HUES6 (cell line): ENCODE data around the gene PLIN5.

ENCODE experiments used
- H3K27ac ChIP-seq: 2 replicates; pipeline ENCODE4 v1.7.0; 2013; ENCODE audit warnings: low read depth, mild to moderate bottlenecking, low read length, inconsistent platforms
- H3K27me3 ChIP-seq: 2 replicates; pipeline ENCODE4 v1.6.1; 2013; ENCODE audit warnings: low read length; ENCODE audit not compliant: control insufficient read depth, insufficient read depth
- H3K36me3 ChIP-seq: 2 replicates; pipeline ENCODE4 v1.6.1; 2013; ENCODE audit warnings: low read length; ENCODE audit not compliant: control insufficient read depth, insufficient read depth
- H3K4me1 ChIP-seq: 2 replicates; pipeline ENCODE4 v1.6.1; 2013; ENCODE audit warnings: low read length; ENCODE audit not compliant: control insufficient read depth, insufficient read depth
- H3K4me3 ChIP-seq: 2 replicates; pipeline ENCODE4 v1.5.1; 2013; ENCODE audit warnings: low read depth, low read length
- H3K9ac ChIP-seq: one replicate; pipeline ENCODE4 v1.6.1; 2013; ENCODE audit warnings: mild to moderate bottlenecking, low read length
- H3K9me3 ChIP-seq: 2 replicates; pipeline ENCODE4 v1.6.1; 2013; ENCODE audit warnings: low read depth, low read length; ENCODE audit not compliant: control insufficient read depth, insufficient read depth

PLIN5 gene

DNA sequence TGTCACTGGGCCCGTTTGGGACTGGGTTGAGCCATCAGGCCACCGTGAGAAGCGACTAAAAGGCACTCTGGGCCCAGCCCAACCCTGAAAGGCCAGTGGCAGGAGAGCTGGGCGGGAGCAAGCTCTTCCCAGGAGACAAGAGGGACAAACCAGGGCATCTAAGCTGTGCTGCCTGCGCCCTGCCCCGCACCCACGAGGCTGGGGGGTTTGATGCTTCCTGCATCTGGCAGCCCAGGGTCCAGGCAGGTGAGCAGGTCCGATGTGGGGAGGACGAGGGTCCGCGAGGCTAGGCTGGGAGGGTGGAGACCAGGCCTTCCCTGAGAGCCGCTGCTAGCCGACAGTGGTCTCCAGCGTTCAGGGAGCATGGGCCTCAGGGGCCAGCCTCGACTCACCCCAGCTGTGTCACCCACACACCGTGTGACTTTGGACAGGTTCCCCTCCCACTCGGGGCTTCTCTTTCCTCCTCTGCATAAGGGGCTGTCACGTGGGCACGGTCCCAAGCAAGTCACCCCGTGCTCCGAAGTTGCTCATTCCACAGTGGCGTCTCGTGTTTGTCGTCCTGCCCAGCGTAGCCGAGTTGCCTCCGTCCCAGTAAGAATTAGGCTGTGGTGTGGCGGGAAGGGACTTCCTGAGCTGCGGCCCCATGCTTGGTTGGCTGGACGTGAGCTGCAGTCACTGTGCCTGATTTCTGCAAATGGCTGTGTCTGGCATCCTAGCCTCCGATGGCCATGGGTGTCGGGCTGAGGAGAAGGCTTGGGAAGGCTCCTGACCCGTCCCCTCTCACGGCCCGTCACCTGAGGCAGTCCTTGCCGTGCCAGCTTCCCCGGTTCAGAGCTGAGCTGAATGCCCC, 32.5 kb downstream of the PLIN5 start:
- Histone ChIP-seq H3K4me1 (no peaks in the 10 kb centered on the region), H3K27me3 (no peaks in the 10 kb centered on the region), H3K4me3 (no peak overlapping the region), H3K9ac (no peak overlapping the region), H3K27ac (no peak overlapping the region), H3K9me3 (no peaks in the 10 kb centered on the region), H3K36me3 (peaks cover 83% of the 10 kb centered on the region)

DNA sequence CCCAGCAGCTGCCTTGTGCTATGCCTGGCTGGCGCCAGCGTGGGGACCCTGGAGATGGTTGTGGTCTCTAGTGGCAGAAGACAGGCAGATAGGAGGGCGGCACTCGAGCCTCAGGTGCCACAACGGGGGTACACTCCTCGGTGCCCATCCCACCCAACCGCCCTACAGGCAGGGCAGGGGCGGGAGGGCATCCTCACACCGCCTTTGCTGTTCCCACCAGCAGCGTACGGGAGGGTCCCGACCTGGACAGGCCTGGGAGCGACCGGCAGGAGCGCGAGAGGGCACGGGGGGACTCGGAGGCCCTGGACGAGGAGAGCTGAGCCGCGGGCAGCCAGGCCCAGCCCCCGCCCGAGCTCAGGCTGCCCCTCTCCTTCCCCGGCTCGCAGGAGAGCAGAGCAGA, 33.3 kb downstream of the PLIN5 start:
- Histone ChIP-seq H3K36me3 (peaks cover 83% of the 10 kb centered on the region), H3K9ac (no peak overlapping the region), H3K4me1 (no peaks in the 10 kb centered on the region)

DNA sequence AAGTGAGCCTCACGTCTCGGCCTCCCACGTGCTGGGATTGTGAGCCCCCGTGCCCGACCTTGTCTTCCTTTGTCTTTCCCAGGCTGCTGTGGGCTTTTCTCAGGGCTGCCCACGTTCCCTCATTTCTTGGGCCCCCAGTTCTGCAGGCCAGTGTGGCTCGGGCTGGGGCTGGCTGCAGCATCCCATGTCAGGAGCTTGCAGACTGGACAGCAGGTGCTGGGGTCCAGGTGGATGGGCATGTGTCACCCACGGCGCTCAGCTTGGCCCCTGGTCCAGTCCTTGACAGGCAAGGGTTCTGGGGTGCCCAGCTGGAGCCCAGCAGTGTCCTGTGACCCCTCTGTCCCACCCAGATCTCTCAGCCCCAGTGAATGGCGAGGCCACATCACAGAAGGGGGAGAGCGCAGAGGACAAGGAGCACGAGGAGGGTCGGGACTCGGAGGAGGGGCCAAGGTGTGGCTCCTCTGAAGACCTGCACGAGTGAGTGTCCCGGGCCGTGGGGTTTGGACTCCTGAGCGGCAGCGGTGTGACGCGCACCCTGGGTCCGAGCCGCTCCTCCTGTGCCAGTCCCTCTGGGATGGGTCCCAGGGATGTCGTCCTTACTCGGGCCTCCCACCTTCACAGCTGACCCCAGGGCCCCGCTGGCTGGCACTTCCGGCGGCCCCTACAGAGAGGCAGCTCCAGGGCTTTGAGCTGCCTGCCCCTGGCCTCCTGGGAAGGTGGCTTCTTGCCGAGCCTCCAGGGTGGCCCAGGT, 34.0 kb downstream of the PLIN5 start:
- no peaks in the 10 kb centered on the region for H3K4me1 ChIP-seq
- H3K27ac ChIP-seq, result no peak overlapping the region
- H3K36me3 ChIP-seq, result peaks cover 88% of the 10 kb centered on the region
- H3K9ac ChIP-seq, result no peak overlapping the region
- no peak overlapping the region for H3K4me3 ChIP-seq
- H3K9me3 ChIP-seq, result no peaks in the 10 kb centered on the region
- no peaks in the 10 kb centered on the region for H3K27me3 ChIP-seq

More for the DNA sequence above, 33.3 kb downstream of the PLIN5 start:
- Histone ChIP-seq H3K27ac (no peak overlapping the region), H3K9me3 (no peaks in the 10 kb centered on the region), H3K27me3 (no peaks in the 10 kb centered on the region), H3K4me3 (no peak overlapping the region)

DNA sequence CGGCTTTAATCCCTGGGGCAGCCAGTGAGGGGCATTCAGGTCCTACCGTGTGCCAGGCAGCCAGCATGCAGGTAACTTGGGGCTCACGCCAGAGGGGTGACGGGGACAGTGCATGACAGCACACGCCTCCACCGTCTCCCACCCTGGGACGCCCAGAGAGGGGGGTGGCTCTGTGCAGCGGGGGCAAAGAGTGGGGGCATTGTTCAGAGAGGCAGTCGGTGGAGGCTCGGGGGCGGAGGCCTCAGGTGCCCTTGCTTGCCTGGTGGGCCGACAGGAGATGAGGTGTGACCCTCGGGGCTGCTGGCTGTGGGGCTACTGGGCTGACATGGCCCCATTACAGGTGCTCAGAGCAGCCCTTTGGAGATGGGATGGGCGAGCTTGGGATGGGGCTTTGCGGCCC, 35.2 kb downstream of the PLIN5 start:
- no peaks in the 10 kb centered on the region for H3K9me3 ChIP-seq
- no peak overlapping the region for H3K4me3 ChIP-seq
- H3K27ac ChIP-seq, result no peak overlapping the region
- H3K27me3 ChIP-seq, result no peaks in the 10 kb centered on the region
- no peaks in the 10 kb centered on the region for H3K4me1 ChIP-seq
- H3K36me3 ChIP-seq, result peaks cover 86% of the 10 kb centered on the region
- H3K9ac ChIP-seq, result no peak overlapping the region

DNA sequence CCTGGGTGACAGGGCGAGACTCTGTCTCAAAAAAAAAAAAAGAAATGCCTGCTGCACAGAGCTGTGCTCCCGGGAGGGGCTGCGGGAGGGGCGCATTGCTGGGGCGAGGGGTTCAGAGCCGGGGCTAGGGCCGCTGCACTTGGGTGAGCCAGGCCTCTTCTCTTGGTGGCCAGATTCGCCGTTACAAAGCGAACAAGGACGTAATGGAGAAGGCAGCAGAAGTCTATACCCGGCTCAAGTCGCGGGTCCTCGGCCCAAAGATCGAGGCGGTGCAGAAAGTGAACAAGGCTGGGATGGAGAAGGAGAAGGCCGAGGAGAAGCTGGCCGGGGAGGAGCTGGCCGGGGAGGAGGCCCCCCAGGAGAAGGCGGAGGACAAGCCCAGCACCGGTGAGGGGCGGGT, 35.7 kb downstream of the PLIN5 start:
- no peaks in the 10 kb centered on the region for H3K9me3 ChIP-seq
- peaks cover 86% of the 10 kb centered on the region for H3K36me3 ChIP-seq
- no peaks in the 10 kb centered on the region for H3K4me1 ChIP-seq
- no peaks in the 10 kb centered on the region for H3K27me3 ChIP-seq
- H3K27ac ChIP-seq, result no peak overlapping the region
- no peak overlapping the region for H3K9ac ChIP-seq
- H3K4me3 ChIP-seq, result no peak overlapping the region

DNA sequence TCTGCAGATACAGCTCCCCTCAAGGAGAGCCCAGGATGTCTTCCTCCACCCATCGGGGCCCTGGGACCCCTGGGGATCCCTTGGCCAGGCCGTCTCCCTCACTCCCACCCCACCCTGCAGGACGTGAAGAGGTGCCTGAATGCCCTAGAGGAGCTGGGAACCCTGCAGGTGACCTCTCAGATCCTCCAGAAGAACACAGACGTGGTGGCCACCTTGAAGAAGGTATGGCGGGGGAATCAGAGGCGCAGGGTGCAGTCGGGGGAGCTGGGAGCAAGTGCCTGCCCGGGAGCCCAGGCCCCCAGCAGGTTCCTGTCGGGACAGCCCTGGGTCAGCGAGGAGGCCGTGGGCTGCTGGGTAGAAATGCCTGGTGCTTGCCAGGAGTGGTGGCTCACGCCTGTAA, 36.3 kb downstream of the PLIN5 start:
- Histone ChIP-seq H3K9ac (no peak overlapping the region), H3K4me3 (no peak overlapping the region), H3K4me1 (no peaks in the 10 kb centered on the region), H3K27me3 (no peaks in the 10 kb centered on the region), H3K9me3 (no peaks in the 10 kb centered on the region), H3K36me3 (peaks cover 88% of the 10 kb centered on the region), H3K27ac (no peak overlapping the region)

DNA sequence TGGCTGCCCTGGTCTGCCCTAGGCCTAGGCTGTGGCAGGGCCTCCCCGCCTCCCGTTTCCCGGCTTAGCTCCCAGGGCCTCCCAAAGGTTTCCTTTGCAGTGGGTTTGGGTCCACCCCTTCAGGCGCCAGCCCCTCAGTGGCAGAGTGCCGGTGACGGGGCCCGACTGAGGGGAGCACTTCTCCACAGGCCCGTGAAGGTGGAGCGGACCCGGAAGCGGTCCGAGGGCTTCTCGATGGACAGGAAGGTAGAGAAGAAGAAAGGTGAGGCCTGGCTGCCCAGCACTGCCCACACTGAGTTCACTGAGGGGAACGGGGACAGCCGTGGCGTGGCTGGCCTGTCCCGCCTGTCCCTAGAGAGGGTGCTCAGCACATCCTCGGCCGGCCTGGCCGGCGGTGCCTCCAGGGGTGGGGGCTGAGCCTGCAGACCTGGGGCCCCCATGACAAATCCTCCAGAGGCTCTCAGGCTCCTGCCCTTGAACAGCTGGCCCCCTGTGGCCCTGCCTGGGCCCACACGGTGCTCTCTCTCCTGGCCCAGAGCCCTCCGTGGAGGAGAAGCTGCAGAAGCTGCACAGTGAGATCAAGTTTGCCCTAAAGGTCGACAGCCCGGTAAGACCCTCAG, 37.1 kb downstream of the PLIN5 start:
- Histone ChIP-seq H3K4me1 (no peaks in the 10 kb centered on the region), H3K36me3 (peaks cover 89% of the 10 kb centered on the region), H3K27me3 (no peaks in the 10 kb centered on the region), H3K4me3 (no peak overlapping the region), H3K9me3 (no peaks in the 10 kb centered on the region), H3K27ac (no peak overlapping the region), H3K9ac (no peak overlapping the region)

DNA sequence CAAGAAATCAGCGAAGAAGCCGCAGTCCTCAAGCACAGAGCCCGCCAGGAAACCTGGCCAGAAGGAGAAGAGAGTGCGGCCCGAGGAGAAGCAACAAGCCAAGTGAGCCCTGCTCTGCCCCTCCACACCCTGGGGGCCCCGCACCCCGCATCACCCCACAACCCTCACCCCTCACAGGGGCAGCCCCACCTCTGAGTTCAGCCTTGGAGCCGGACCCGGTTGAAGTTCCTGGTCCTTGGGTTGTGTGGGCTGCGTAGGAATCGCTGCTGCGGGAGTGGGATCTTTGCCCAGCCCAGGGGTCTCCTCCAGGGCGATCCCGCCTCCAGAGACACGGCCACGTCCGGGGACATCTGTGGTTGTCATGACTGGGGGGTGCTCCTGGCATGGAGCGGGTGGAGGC, 38.7 kb downstream of the PLIN5 start:
- Histone ChIP-seq H3K36me3 (peaks cover 89% of the 10 kb centered on the region), H3K9ac (no peak overlapping the region), H3K27ac (no peak overlapping the region), H3K4me3 (no peak overlapping the region), H3K27me3 (no peaks in the 10 kb centered on the region), H3K4me1 (no peaks in the 10 kb centered on the region), H3K9me3 (no peaks in the 10 kb centered on the region)

DNA sequence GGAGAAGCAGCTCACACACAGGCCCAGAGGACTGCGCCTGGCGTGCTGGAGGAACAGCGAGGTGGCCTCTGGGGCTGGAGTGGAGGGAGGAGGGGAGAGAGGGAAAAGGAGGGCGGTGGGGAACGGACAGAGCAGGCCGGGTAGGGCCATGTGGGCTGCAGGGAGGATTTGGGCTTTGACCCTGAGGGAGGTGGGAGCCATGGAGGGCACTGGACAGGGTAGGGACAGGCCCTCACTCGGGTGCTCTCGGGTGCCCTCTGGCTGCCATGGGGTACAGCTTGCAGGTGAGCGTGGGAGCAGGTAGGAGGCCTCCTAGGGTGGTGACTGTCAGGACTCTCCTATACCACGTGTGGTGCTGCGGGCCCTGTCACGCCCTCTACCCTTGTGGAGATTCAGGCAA, 39.6 kb downstream of the PLIN5 start:
- H3K36me3 ChIP-seq, result peaks cover 88% of the 10 kb centered on the region
- H3K27ac ChIP-seq, result no peak overlapping the region
- no peak overlapping the region for H3K9ac ChIP-seq
- no peaks in the 10 kb centered on the region for H3K4me1 ChIP-seq
- no peaks in the 10 kb centered on the region for H3K9me3 ChIP-seq
- no peaks in the 10 kb centered on the region for H3K27me3 ChIP-seq
- no peak overlapping the region for H3K4me3 ChIP-seq

DNA sequence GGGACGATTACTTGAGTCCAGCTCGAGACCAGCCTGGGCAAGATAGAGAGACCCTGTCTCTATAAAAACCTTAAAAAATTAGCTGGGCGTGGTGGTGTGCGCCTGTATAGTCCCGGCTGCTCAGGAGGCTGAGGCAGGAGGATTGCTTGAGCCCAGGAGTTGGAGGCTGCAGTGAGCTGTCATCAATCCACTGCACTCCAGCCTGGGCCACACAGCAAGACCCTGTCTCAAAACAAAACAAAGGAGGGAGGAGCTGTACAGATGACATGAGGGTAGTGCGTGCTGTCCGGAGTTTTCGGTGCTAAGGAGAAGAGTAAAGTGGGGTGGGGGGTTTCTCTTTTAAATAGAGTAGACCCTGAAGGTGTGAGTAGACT, 40.3 kb downstream of the PLIN5 start:
- no peak overlapping the region for H3K27ac ChIP-seq
- H3K36me3 ChIP-seq, result peaks cover 88% of the 10 kb centered on the region

More for the DNA sequence above, 40.3 kb downstream of the PLIN5 start:
- H3K9me3 ChIP-seq, result no peaks in the 10 kb centered on the region
- no peak overlapping the region for H3K4me3 ChIP-seq
- no peak overlapping the region for H3K9ac ChIP-seq
- no peaks in the 10 kb centered on the region for H3K4me1 ChIP-seq
- no peaks in the 10 kb centered on the region for H3K27me3 ChIP-seq
